Fibroblast of lung (primary cell): ENCODE data around the gene MTOR.
A peak's percentile ranks its signal among the peaks of the same experiment; 100 is the strongest.

Experiments used
- CTCF ChIP-seq, 2 donors: IDR thresholded peaks in 1 of 2; conservative IDR thresholded peaks in 1 of 2; 1 replicate in 1 of 2; 2 replicates in 1 of 2; pipeline ENCODE4 v1.5.1; 2011 to 2012; ENCODE audit warnings: low read length in 2 of 2, control low read depth in 1 of 2, inconsistent platforms in 1 of 2, low read depth in 1 of 2, mild to moderate bottlenecking in 1 of 2
- EZH2 ChIP-seq: IDR thresholded peaks from 2 replicates; pipeline ENCODE4 v1.5.1; 2012; ENCODE audit warnings: low read length, control low read depth, mild to moderate bottlenecking; ENCODE audit errors: missing control alignments

- TF ChIP-seq EZH2 (no peak), CTCF (conservative IDR thresholded peaks at IDR 0.05 in 1 of 2, IDR thresholded peaks at IDR 0.05 in 1 of 2; ENCODE audit: low read depth in 1 of 2, low read length in 2 of 2) (peak in 1 of 2 donors; percentile 2)
Measured at GRCh38 chr1:11295905-11296304, 33.6 kb upstream of the MTOR start.
